K562 (cell line): ENCODE results near the gene ELOVL2. TPM values are rescaled to one million over a fixed set of nuclear protein-coding genes. Genes with fewer than 3 reads are reported as not detected.

Experiments used
- ATAC-seq: fragments of 200-7000 bp; cut with Tn5 transposase; 3 replicates; pipeline ENCODE4 v1.9.1; 2020; ENCODE audit warnings: moderate library complexity
- BruUV-seq: library from RNA; stranded (reverse); fragments of 400-500 nt; replicated peaks from 2 replicates; lab custom pipeline; 2021; lab: Mats Ljungman, UMichigan
- CTCF ChIA-PET: fragments of 300-600 bp; formaldehyde crosslinking; extraction: SDS; loops from one replicate; lab custom pipeline; 2021; ENCODE audit warnings: low intra/inter-chr PET ratio; lab: Yijun Ruan, JAX
- POLR2A ChIA-PET: fragments of 300-600, 350-650 bp; sonication (Branson Sonifier 250); formaldehyde crosslinking; extraction: SDS; loops from one replicate; lab custom pipeline; 2021; ENCODE audit warnings: antibody characterized with exemption, inconsistent platforms; lab: Yijun Ruan, JAX
- DNase-seq, 4 experiments: peaks; one replicate each; pipeline versions ENCODE4 v3.0.0 to v3.0.0-alpha.2; 2011 to 2018; ENCODE audit warnings: low spot score in 3 of 4, mixed read lengths in 3 of 4; ENCODE audit errors: extremely low read depth in 1 of 4
- FAIRE-seq: peaks from 2 replicates; lab custom pipeline; 2011; peaks lifted over from hg19 to GRCh38; lab: Jason Lieb, UNC
- H2AFZ ChIP-seq: 2 replicates; pipeline ENCODE4 v1.6.0; 2011; ENCODE audit warnings: low read depth, low read length, control low read depth, inconsistent platforms
- H3K27ac ChIP-seq: fragments of 200-600 bp; 3 replicates; pipeline ENCODE4 v1.8.0; 2011; ENCODE audit warnings: low read depth, mild to moderate bottlenecking, control low read depth, inconsistent platforms, low read length, moderate library complexity, mixed read lengths; ENCODE audit errors: extremely low read depth
- H3K27me3 ChIP-seq, 2 experiments: fragments of 300-600 bp in 1 of 2; 2 replicates in 1 of 2; 3 replicates in 1 of 2; pipeline versions ENCODE4 v1.6.0 to v1.8.0; 2011; ENCODE audit warnings: inconsistent platforms in 2 of 2, low read length in 2 of 2, mild to moderate bottlenecking in 1 of 2, mixed read lengths in 1 of 2, moderate library complexity in 1 of 2; ENCODE audit not compliant: control insufficient read depth in 2 of 2, insufficient read depth in 2 of 2
- H3K36me3 ChIP-seq: fragments of 300-600 bp; 3 replicates; pipeline ENCODE4 v1.8.0; 2011; ENCODE audit warnings: mild to moderate bottlenecking, low read length, inconsistent platforms; ENCODE audit not compliant: control insufficient read depth, insufficient read depth
- H3K4me1 ChIP-seq, 2 experiments: fragments of 200-600 bp in 1 of 2; replicated peaks in 1 of 2; 2 replicates in 1 of 2; 3 replicates in 1 of 2; pipeline versions ENCODE4 v1.5.1 to v1.8.0; 2011; ENCODE audit warnings: inconsistent platforms in 2 of 2, low read length in 2 of 2, mild to moderate bottlenecking in 1 of 2, mixed read lengths in 1 of 2, moderate library complexity in 1 of 2; ENCODE audit not compliant: control insufficient read depth in 2 of 2, insufficient read depth in 2 of 2
- H3K4me2 ChIP-seq: 2 replicates; pipeline ENCODE4 v1.6.1; 2011; ENCODE audit warnings: low read length, control low read depth, inconsistent platforms, mixed read lengths; ENCODE audit not compliant: insufficient read depth
- H3K4me3 ChIP-seq: fragments of 200-600 bp; sonication (generic), shearing (Covaris generic); 2 replicates; pipeline ENCODE4 v1.5.1; 2016; ENCODE audit warnings: control low read depth, inconsistent platforms
- H3K79me2 ChIP-seq: fragments of 200-600 bp; 3 replicates; pipeline ENCODE4 v1.8.0; 2011; ENCODE audit warnings: low read length, inconsistent platforms; ENCODE audit not compliant: control insufficient read depth, insufficient read depth
- H3K9ac ChIP-seq, 2 experiments: 2 replicates each; pipeline versions ENCODE4 v1.6.0 to v1.6.1; 2011; ENCODE audit warnings: low read depth in 2 of 2, low read length in 2 of 2, control low read depth in 1 of 2, inconsistent platforms in 1 of 2, mild to moderate bottlenecking in 1 of 2, mixed read lengths in 1 of 2; ENCODE audit not compliant: insufficient read depth in 1 of 2
- H3K9me1 ChIP-seq: one replicate; pipeline ENCODE4 v1.6.0; 2011; ENCODE audit warnings: inconsistent platforms, mild to moderate bottlenecking, low read length, moderate library complexity; ENCODE audit not compliant: control insufficient read depth, insufficient read depth
- H3K9me3 ChIP-seq: replicated peaks from 2 replicates; pipeline ENCODE4 v1.5.1; 2011; ENCODE audit warnings: low read depth, low read length, inconsistent platforms; ENCODE audit not compliant: control insufficient read depth, insufficient read depth
- H4K20me1 ChIP-seq: replicated peaks from 2 replicates; pipeline ENCODE4 v1.6.1; 2011; ENCODE audit warnings: low read length, inconsistent platforms, mixed read lengths; ENCODE audit not compliant: control insufficient read depth, insufficient read depth
- BRF2 ChIP-seq: IDR thresholded peaks from 3 replicates; pipeline ENCODE4 v1.6.1; 2011; ENCODE audit warnings: borderline replicate concordance, mild to moderate bottlenecking; ENCODE audit not compliant: insufficient read length, insufficient read depth
- C11orf30 ChIP-seq: fragments of 450-650 bp; IDR thresholded peaks from 2 replicates; pipeline ENCODE4 v1.6.1; 2016; ENCODE audit warnings: low read depth, mild to moderate bottlenecking
- CBFA2T3 ChIP-seq: fragments of 450-650 bp; IDR thresholded peaks from 2 replicates; pipeline ENCODE4 v1.6.1; 2017
- EHMT2 ChIP-seq: fragments of 450-650 bp; IDR thresholded peaks from 2 replicates; pipeline ENCODE4 v1.6.1; 2018; ENCODE audit warnings: antibody characterized with exemption
- MTF1 ChIP-seq: fragments of 250-450 bp; sonication (Bioruptor Pico); IDR thresholded peaks from 2 replicates; pipeline ENCODE4 v1.9.0; 2021; ENCODE audit warnings: moderate library complexity, mild to moderate bottlenecking, inconsistent platforms, borderline replicate concordance
- NFIX ChIP-seq: fragments of 250-450 bp; sonication (Bioruptor Pico); IDR thresholded peaks from 2 replicates; pipeline ENCODE4 v1.4.0; 2020; ENCODE audit warnings: low read depth, mild to moderate bottlenecking, moderate library complexity
- RAD51 ChIP-seq: fragments of 450-650 bp; IDR thresholded peaks from 2 replicates; pipeline ENCODE4 v1.7.1; 2016; ENCODE audit warnings: low read depth, mild to moderate bottlenecking, borderline replicate concordance
- SNIP1 ChIP-seq: fragments of 450-650 bp; IDR thresholded peaks from 2 replicates; pipeline ENCODE4 v1.7.1; 2017; ENCODE audit warnings: low read depth, mild to moderate bottlenecking
- ZNF140 ChIP-seq: fragments of 250-450 bp; sonication (Bioruptor Pico); IDR thresholded peaks from 2 replicates; pipeline ENCODE4 v1.8.0; 2021; ENCODE audit warnings: moderate library complexity, mild to moderate bottlenecking, inconsistent platforms
- ZNF316 ChIP-seq: fragments of 450-650 bp; IDR thresholded peaks from 2 replicates; pipeline ENCODE4 v1.6.1; 2016
- ZNF696 ChIP-seq: fragments of 250-450 bp; sonication (Bioruptor Pico); conservative IDR thresholded peaks from 2 replicates; pipeline ENCODE4 v1.4.0; 2020; ENCODE audit warnings: mild to moderate bottlenecking, moderate library complexity
- ZNF707 ChIP-seq: fragments of 250-450 bp; sonication (Bioruptor Pico); conservative IDR thresholded peaks from 2 replicates; pipeline ENCODE4 v1.8.0; 2022; ENCODE audit warnings: inconsistent platforms, mild to moderate bottlenecking, moderate library complexity
- WGBS: fragments of 100-300 bp; shearing (Covaris generic); methylation state at CpG from one replicate; pipeline ENCODE4 v1.1.6; 2016; ENCODE audit warnings: low coverage, mixed read lengths; ENCODE audit not compliant: insufficient coverage; ENCODE audit errors: missing lambda C conversion rate; 5-methylcytosine and 5-hydroxymethylcytosine counted together
- in situ Hi-C: fragments of 300-500 bp; cut with MboI; formaldehyde crosslinking; loops from 4 replicates; pipeline ENCODE4 v1.15.0; 2018; ENCODE audit warnings: inconsistent platforms, mixed read lengths
- intact Hi-C: fragments of 100-400 bp; cut with micrococcal nuclease; formaldehyde crosslinking; loops from 2 replicates; pipeline ENCODE4 v1.14.2; 2022
- polyA plus RNA-seq, 8 experiments: library from polyadenylated mRNA; depleted of rRNA in 4 of 8; stranded (reverse) in 5 of 8; unstranded in 3 of 8; fragments of >200 nt; fragmentation: Nextera tagmentation in 2 of 8; fragmentation: Illumina TruSeq in 1 of 8; extraction: Ambion mirVana in 2 of 8; extraction: Trizol in 1 of 8; gene quantifications; 2 replicates each; pipeline versions ENCODE4 v1.2.1 to v1.2.3, GENCODE V29; 2011 to 2014; ENCODE audit warnings: inconsistent platforms in 1 of 8, missing spikeins in 1 of 8
- total RNA-seq, 7 experiments: library from RNA; depleted of rRNA in 6 of 7; stranded (reverse); fragments of >200 nt in 6 of 7; fragmentation: Illumina TruSeq in 2 of 7; extraction: Trizol in 2 of 7; gene quantifications; 2 replicates each; pipeline versions ENCODE4 v1.2.1 to v1.2.3, GENCODE V29; 2011 to 2021; ENCODE audit warnings: low replicate concordance in 1 of 7
- TF ChIP-seq, protein P1 (sequence below): fragments of 250-450 bp; sonication (Bioruptor Pico); IDR thresholded peaks from 2 replicates; pipeline ENCODE4 v1.8.0; 2022; ENCODE audit warnings: inconsistent platforms, mild to moderate bottlenecking, moderate library complexity, borderline replicate concordance

The ELOVL2 gene
- total and polyA plus RNA-seq, 9 of the 15 experiments (the other 6 are each of a cell fraction or from before 2014, with no cell fraction given) = 0.05 to 0.96 (median 0.31) TPM

DNA sequence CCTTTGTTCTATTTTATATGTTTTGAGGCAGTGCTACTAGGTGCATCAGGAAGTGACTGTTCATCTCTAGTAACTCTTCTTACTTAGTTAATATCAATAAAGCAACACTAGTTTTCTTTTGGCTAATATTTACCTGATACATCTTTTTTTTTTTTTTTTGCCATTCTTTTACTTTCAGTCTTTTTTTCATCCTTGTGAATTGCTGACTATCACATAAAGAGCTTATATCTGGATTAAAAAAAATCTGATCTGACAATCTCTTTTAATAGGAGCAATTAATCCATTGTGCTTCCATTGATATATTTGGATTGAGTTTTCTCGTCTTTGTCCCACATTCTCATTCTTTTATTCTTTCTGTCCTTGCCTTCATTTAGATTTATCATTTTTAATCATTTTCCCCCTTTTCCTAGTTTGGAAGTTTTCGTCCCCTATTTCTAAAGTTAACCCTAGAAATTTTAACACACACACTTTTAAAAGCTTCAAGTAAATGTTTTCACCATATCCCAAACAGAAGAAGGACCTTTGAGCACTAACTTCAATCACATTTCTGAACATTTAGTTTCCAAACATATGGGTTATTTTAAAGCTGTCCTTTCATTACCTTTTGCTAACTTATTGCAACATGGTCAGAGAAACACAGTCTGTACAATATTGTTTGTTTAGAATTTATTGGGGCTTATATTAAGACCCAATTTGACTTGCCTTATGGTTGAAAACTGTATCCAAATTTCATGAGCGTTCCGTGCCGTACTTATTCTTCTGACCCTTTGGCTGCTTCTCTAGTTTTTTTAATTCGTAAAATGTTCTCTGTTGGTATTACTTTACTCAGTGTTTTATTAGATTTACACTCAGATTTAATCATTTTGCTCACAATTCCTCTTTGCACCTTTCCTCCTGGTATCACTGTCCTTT lies 94.3 kb downstream of the ELOVL2 start:
- no peaks in the 10 kb centered on the region for H3K9me1 ChIP-seq
- no peaks in the 10 kb centered on the region for H3K27me3 ChIP-seq
- in situ Hi-C loops = loop anchor here (25.0 kb wide), 1 partner anchor 537 kb away; no protein-coding TSS in a partner anchor
- ChIA-PET POLR2A (interaction anchor here (1.2 kb wide), 1 partner anchor 52 kb away, joined by 4 read pairs; no protein-coding TSS in a partner anchor), CTCF (no interaction called here)
- TF ChIP-seq SNIP1 (no peak), C11orf30 (peak; percentile 45; the same call in 1 of the 2 replicates), ZNF696 (CRISPR knock-in tag) (no peak), ZNF316 (peak; percentile 85)
- H3K79me2 ChIP-seq = no peaks in the 10 kb centered on the region
- H4K20me1 ChIP-seq = no peaks in the 10 kb centered on the region
- H3K9me3 ChIP-seq = no peaks in the 10 kb centered on the region
- H3K4me2 ChIP-seq = no peak overlapping the region
- no peak overlapping the region for H3K27ac ChIP-seq
- H3K9ac ChIP-seq = no peak overlapping the region
- peaks cover 7% of the 10 kb centered on the region; the same call in 2 of the 3 replicates for H3K36me3 ChIP-seq
- no peak for ATAC-seq
- H3K4me3 ChIP-seq = no peak overlapping the region
- no TSS peak for BruUV-seq
- H2AFZ ChIP-seq = no peak overlapping the region
- FAIRE-seq = no peak
- intact Hi-C loops = loop anchor here (2.0 to 10.0 kb wide), 3 partner anchors 195 to 625 kb away; no protein-coding TSS in a partner anchor
- no peaks in the 10 kb centered on the region for H3K4me1 ChIP-seq
- no peak for DNase-seq
- 78% methylated on average over 6 of the region's 6 CpGs for WGBS

- Histone ChIP-seq H3K79me2 (no peaks in the 10 kb centered on the region), H3K4me1 (no peaks in the 10 kb centered on the region), H3K4me3 (no peak overlapping the region), H3K27ac (no peak overlapping the region), H3K27me3 (no peaks in the 10 kb centered on the region), H3K4me2 (no peak overlapping the region), H3K9ac (no peak overlapping the region), H3K9me1 (no peaks in the 10 kb centered on the region), H2AFZ (no peak overlapping the region), H3K36me3 (peaks cover 10% of the 10 kb centered on the region; the same call in 2 of the 3 replicates), H4K20me1 (no peaks in the 10 kb centered on the region), H3K9me3 (no peaks in the 10 kb centered on the region)
- no peak for ATAC-seq
- in situ Hi-C loops = no loop called here
- intact Hi-C loops = no loop called here
- whole genome bisulfite sequencing = 94% methylated on average over 5 of the region's 5 CpGs
- no peak for DNase-seq
- no peak for FAIRE-seq
- POLR2A ChIA-PET = no interaction called here
- CTCF ChIA-PET = interaction anchor here (0.6 kb wide), 1 partner anchor 1727 kb away, joined by 4 read pairs; no protein-coding TSS in a partner anchor
- no TSS peak for BruUV-seq
- no peak for TF ChIP-seq BRF2
- peak; percentile 56; the same call in 1 of the 2 replicates for TF ChIP-seq ZNF707 (CRISPR knock-in tag)
- peak; percentile 53 for TF ChIP-seq NFIX (CRISPR knock-in tag)
- no peak for TF ChIP-seq RAD51
- TF ChIP-seq ZNF140 = 0 out of 2 replicates have a peak, but pooled peaks have one; percentile 67
- TF ChIP-seq CBFA2T3 = no peak
- TF ChIP-seq, protein P1, sequence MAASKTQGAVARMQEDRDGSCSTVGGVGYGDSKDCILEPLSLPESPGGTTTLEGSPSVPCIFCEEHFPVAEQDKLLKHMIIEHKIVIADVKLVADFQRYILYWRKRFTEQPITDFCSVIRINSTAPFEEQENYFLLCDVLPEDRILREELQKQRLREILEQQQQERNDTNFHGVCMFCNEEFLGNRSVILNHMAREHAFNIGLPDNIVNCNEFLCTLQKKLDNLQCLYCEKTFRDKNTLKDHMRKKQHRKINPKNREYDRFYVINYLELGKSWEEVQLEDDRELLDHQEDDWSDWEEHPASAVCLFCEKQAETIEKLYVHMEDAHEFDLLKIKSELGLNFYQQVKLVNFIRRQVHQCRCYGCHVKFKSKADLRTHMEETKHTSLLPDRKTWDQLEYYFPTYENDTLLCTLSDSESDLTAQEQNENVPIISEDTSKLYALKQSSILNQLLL (CRISPR knock-in tag) = peak; percentile 88; the same call in 1 of the 2 replicates
- peak; percentile 63; the same call in 1 of the 2 replicates for TF ChIP-seq MTF1 (CRISPR knock-in tag)
- TF ChIP-seq EHMT2 = no peak
Observed at GRCh38 chr6:10947966-10948365, 96.1 kb downstream of the ELOVL2 start.
